Measurements from ENCODE around the gene PHLPP1.

PHLPP1 gene

DNA sequence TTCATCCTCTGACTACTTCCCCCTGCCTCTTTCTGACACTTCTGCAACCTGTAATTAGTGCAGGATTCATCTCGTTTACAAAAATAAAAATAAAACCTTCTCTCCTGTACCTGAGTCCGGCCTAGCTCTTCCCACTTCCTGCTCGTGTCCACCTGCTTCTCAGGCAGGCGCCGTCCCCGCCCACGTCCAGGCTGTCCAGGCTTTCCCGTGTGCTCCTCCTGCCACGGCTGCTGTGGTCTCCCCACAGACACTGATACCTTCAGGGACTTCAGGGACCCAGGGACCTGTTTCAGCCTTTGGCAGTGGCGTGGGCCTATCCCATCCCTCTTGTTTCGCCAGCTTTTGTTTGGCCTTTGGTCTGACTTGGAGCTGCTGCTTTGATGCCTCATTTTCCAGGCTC, 272.5 kb downstream of the PHLPP1 start:
- H3K4me2 ChIP-seq (ENCODE audit: low read length): no peak overlapping the region
- H3K27me3 ChIP-seq (ENCODE audit: control insufficient read depth, insufficient read depth, low read length): no peaks in the 10 kb centered on the region
- no peak overlapping the region for H2AFZ ChIP-seq
- H3K4me3 ChIP-seq (ENCODE audit: low read depth, low read length): no peak overlapping the region
- TF ChIP-seq, protein P1, sequence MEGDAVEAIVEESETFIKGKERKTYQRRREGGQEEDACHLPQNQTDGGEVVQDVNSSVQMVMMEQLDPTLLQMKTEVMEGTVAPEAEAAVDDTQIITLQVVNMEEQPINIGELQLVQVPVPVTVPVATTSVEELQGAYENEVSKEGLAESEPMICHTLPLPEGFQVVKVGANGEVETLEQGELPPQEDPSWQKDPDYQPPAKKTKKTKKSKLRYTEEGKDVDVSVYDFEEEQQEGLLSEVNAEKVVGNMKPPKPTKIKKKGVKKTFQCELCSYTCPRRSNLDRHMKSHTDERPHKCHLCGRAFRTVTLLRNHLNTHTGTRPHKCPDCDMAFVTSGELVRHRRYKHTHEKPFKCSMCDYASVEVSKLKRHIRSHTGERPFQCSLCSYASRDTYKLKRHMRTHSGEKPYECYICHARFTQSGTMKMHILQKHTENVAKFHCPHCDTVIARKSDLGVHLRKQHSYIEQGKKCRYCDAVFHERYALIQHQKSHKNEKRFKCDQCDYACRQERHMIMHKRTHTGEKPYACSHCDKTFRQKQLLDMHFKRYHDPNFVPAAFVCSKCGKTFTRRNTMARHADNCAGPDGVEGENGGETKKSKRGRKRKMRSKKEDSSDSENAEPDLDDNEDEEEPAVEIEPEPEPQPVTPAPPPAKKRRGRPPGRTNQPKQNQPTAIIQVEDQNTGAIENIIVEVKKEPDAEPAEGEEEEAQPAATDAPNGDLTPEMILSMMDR (IDR thresholded peaks at IDR 0.05): no peak
- H3K9ac ChIP-seq: no peak overlapping the region
- H3K9me3 ChIP-seq (ENCODE audit: control insufficient read depth, low read length): peaks cover 3% of the 10 kb centered on the region
- no peaks in the 10 kb centered on the region for H3K36me3 ChIP-seq (ENCODE audit: control insufficient read depth, insufficient read depth, low read length)
- H3K4me1 ChIP-seq: no peaks in the 10 kb centered on the region
- no peak overlapping the region for H3K27ac ChIP-seq
- H3K79me2 ChIP-seq: no peaks in the 10 kb centered on the region

- Histone ChIP-seq H3K4me3 (ENCODE audit: low read depth, low read length) (no peak overlapping the region), H3K27ac (no peak overlapping the region), H3K27me3 (ENCODE audit: control insufficient read depth, insufficient read depth, low read length) (no peaks in the 10 kb centered on the region), H3K79me2 (no peaks in the 10 kb centered on the region), H3K4me2 (ENCODE audit: low read length) (no peak overlapping the region), H3K9ac (no peak overlapping the region), H2AFZ (no peak overlapping the region), H3K9me3 (ENCODE audit: control insufficient read depth, low read length) (peaks cover 3% of the 10 kb centered on the region), H3K4me1 (no peaks in the 10 kb centered on the region), H3K36me3 (ENCODE audit: control insufficient read depth, insufficient read depth, low read length) (no peaks in the 10 kb centered on the region)
- TF ChIP-seq, protein P1 (IDR thresholded peaks at IDR 0.05): no peak
Observed at GRCh38 chr18:62988471-62988870, 273.1 kb downstream of the PHLPP1 start.

DNA sequence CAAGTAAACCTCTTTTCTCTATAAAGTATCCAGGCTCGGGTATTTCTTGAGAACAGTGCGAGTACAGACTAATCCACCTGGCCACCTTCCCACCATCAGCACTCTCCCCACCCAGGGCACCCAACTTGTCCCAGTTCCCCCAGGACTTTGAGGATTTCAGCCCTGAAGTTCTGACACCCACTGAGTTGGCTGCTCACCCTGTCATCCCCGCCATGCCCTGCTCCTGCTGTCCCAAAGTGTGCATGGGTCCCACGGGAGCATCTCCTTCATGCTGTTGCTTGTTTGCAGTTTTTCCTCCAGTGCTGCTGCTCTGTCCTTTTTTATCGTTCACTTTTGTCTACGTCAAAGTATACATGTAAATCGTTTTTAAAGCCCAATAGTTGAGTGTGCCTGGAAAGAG, 273.9 kb downstream of the PHLPP1 start:
- Histone ChIP-seq H3K27me3 (ENCODE audit: control insufficient read depth, insufficient read depth, low read length) (no peaks in the 10 kb centered on the region), H3K36me3 (ENCODE audit: control insufficient read depth, insufficient read depth, low read length) (no peaks in the 10 kb centered on the region), H3K9me3 (ENCODE audit: control insufficient read depth, low read length) (peaks cover 3% of the 10 kb centered on the region), H3K4me1 (no peaks in the 10 kb centered on the region), H3K9ac (no peak overlapping the region), H2AFZ (no peak overlapping the region), H3K79me2 (no peaks in the 10 kb centered on the region), H3K4me2 (ENCODE audit: low read length) (no peak overlapping the region), H3K4me3 (ENCODE audit: low read depth, low read length) (no peak overlapping the region), H3K27ac (no peak overlapping the region)
- TF ChIP-seq, protein P1 (IDR thresholded peaks at IDR 0.05): no peak

DNA sequence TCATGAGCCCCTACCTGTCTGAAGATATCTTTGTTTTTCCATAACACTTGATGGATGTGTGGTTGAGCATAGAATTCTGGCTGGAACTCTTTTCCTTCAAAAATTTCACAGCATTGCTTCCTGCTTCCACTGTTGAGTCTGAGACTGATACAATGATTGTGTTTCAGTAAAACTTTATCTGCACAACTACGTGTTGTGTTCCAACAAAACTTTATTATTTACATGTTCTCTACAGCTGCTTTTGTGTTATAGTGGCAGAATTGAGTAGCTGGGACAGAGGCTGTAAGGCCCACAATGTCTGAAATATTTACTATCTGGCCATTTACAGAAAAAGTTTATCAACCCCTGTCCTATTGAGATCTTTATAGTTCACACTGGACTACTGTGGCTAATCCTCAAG, 275.3 kb downstream of the PHLPP1 start:
- H3K9me3 ChIP-seq (ENCODE audit: control insufficient read depth, low read length): peaks cover 3% of the 10 kb centered on the region
- H3K27ac ChIP-seq: no peak overlapping the region
- H2AFZ ChIP-seq: no peak overlapping the region
- H3K36me3 ChIP-seq (ENCODE audit: control insufficient read depth, insufficient read depth, low read length): no peaks in the 10 kb centered on the region
- H3K27me3 ChIP-seq (ENCODE audit: control insufficient read depth, insufficient read depth, low read length): no peaks in the 10 kb centered on the region
- no peaks in the 10 kb centered on the region for H3K79me2 ChIP-seq
- no peak overlapping the region for H3K4me2 ChIP-seq (ENCODE audit: low read length)
- H3K4me1 ChIP-seq: no peaks in the 10 kb centered on the region
- H3K4me3 ChIP-seq (ENCODE audit: low read depth, low read length): no peak overlapping the region
- TF ChIP-seq, protein P1 (IDR thresholded peaks at IDR 0.05): no peak
- no peak overlapping the region for H3K9ac ChIP-seq

- TF ChIP-seq, protein P1 (IDR thresholded peaks at IDR 0.05): no peak
- H3K9ac ChIP-seq: no peak overlapping the region
- H3K27me3 ChIP-seq (ENCODE audit: control insufficient read depth, insufficient read depth, low read length): no peaks in the 10 kb centered on the region
- no peak overlapping the region for H3K4me2 ChIP-seq (ENCODE audit: low read length)
- no peaks in the 10 kb centered on the region for H3K36me3 ChIP-seq (ENCODE audit: control insufficient read depth, insufficient read depth, low read length)
- H3K4me3 ChIP-seq (ENCODE audit: low read depth, low read length): no peak overlapping the region
- peaks cover 3% of the 10 kb centered on the region for H3K9me3 ChIP-seq (ENCODE audit: control insufficient read depth, low read length)
- H3K4me1 ChIP-seq: no peaks in the 10 kb centered on the region
- H2AFZ ChIP-seq: no peak overlapping the region
- no peak overlapping the region for H3K27ac ChIP-seq
- no peaks in the 10 kb centered on the region for H3K79me2 ChIP-seq
Observed at GRCh38 chr18:62991389-62991788, 276.0 kb downstream of the PHLPP1 start.
